ENCODE data around the gene CNOT1. TPM values are rescaled to one million over a fixed set of nuclear protein-coding genes. Genes with fewer than 3 reads are reported as not detected.

CNOT1 gene
- total RNA-seq, 4 donors from 2014 or later, result 122 to 257 (median 178) TPM

DNA sequence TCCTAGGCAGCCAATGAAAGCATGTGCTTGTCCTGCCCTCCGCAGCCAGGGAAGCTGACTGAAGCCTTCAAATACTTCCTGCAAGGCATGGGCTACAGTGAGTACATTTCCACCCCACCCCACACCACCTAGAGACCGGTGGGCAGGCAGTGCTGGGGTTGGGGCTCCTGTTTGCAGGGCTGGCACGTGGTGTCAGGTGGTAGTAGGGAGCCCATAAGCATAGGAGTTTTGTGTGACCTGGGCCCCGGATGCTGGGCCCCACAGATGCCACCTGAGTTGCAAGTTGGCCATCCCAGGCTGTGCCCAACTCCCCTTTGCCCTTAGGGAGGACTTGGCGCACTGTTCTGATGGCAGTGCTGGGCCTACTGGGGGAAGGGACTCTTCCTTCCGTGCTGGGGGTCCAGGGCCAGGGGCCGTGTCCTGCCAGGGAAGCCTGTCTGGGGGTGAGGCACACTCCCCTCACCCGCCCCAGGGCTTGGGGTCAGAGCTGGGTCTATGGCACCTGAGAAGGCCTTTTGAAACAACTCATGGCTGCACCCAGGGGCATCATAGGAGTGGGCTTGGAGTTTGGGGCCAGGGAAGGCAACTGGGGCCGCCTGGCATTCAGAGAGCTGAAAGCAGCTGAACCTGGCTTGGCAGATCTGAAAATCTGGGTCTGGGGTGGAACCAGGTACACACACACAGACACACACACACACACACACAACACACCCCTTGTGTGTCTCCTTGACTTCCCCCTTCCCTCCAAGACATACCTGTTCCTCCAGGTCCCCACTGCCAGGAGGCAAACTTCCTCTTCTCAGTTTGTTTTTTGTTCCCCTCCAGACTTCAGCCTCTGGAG is 120.2 kb downstream of the CNOT1 start:
- H3K27me3 ChIP-seq, result peaks cover 21% of the 10 kb centered on the region
- H3K36me3 ChIP-seq, result no peaks in the 10 kb centered on the region
- TF ChIP-seq POLR2AphosphoS5 (IDR thresholded peaks at IDR 0.05) (no peak), POLR2A (IDR thresholded peaks at IDR 0.05) (no peak), EP300 (IDR thresholded peaks at IDR 0.05; ENCODE audit: low read depth) (no peak)
- TF ChIP-seq, protein P1, sequence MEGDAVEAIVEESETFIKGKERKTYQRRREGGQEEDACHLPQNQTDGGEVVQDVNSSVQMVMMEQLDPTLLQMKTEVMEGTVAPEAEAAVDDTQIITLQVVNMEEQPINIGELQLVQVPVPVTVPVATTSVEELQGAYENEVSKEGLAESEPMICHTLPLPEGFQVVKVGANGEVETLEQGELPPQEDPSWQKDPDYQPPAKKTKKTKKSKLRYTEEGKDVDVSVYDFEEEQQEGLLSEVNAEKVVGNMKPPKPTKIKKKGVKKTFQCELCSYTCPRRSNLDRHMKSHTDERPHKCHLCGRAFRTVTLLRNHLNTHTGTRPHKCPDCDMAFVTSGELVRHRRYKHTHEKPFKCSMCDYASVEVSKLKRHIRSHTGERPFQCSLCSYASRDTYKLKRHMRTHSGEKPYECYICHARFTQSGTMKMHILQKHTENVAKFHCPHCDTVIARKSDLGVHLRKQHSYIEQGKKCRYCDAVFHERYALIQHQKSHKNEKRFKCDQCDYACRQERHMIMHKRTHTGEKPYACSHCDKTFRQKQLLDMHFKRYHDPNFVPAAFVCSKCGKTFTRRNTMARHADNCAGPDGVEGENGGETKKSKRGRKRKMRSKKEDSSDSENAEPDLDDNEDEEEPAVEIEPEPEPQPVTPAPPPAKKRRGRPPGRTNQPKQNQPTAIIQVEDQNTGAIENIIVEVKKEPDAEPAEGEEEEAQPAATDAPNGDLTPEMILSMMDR (IDR thresholded peaks at IDR 0.05), result no peak
- in situ Hi-C loops (cut with MboI; ENCODE audit: low pct_ligation_motif_present in 1 of 4, low pct_unique_long_range_greater_than_20kb in 1 of 4, low sequenced_read_pairs in 3 of 4), result no loop called here
- H3K9me3 ChIP-seq, result no peaks in the 10 kb centered on the region
- no peak overlapping the region for H3K4me3 ChIP-seq
- intact Hi-C loops (cut with DNase I; ENCODE audit: low total_unique reads), result no loop called here
- 93% methylated on average over 7 of the region's 9 CpGs; no CpG with 5 or more reads in 1 of the 2 donors for WGBS, 2 donors (ENCODE audit: low coverage in 1 of 2)
- H3K27ac ChIP-seq, result no peak overlapping the region
- peaks cover 0 to 5% (median 4%) of the 10 kb centered on the region in 4 donors for H3K4me1 ChIP-seq
- no peak for DNase-seq

DNA sequence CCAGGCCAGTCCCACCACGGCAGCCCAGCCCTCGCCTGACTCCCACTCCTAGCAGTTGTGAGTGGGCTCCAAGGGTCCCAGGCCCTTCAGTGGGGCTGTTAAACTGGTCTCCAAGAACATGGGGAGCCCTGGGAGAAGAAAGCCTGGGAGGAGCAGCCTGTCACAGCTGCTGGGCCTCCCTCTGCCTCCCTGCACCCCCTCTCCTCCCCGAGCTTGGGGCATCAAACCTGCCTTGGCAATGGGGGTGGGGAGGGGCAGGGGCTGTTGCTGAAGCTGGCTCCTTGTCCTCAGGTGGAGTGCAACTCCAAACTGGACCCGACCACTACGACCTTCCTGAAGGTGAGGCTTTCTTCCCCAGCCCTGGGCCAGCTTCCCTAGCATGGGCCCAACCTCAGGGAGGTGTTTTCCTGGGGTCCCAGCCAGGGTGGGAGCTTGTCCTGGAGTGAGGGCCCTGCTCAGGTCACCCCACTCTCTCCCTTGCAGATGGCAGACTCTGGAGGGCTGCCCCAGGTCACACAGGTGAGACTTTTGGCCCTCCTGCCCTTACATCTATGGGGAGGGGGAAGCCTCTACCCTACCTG is 120.9 kb downstream of the CNOT1 start:
- WGBS, 2 donors (ENCODE audit: low coverage in 1 of 2), result 63% methylated on average over 5 of the region's 5 CpGs; no CpG with 5 or more reads in 1 of the 2 donors
- Histone ChIP-seq H3K9me3 (no peaks in the 10 kb centered on the region), H3K4me1 (no peaks in the 10 kb centered on the region), H3K4me3 (no peak overlapping the region), H3K27me3 (peaks cover 27% of the 10 kb centered on the region), H3K27ac (no peak overlapping the region), H3K36me3 (no peaks in the 10 kb centered on the region)
- DNase-seq, result no peak
- in situ Hi-C loops (cut with MboI; ENCODE audit: low pct_ligation_motif_present in 1 of 4, low pct_unique_long_range_greater_than_20kb in 1 of 4, low sequenced_read_pairs in 3 of 4) (no loop called here), intact Hi-C loops (cut with DNase I; ENCODE audit: low total_unique reads) (no loop called here)
- TF ChIP-seq, protein P1 (IDR thresholded peaks at IDR 0.05), result no peak
- TF ChIP-seq POLR2A (IDR thresholded peaks at IDR 0.05) (no peak), POLR2AphosphoS5 (IDR thresholded peaks at IDR 0.05) (no peak), EP300 (IDR thresholded peaks at IDR 0.05; ENCODE audit: low read depth) (no peak)

- in situ Hi-C loops (cut with MboI; ENCODE audit: low pct_ligation_motif_present in 1 of 4, low pct_unique_long_range_greater_than_20kb in 1 of 4, low sequenced_read_pairs in 3 of 4), result no loop called here
- intact Hi-C loops (cut with DNase I; ENCODE audit: low total_unique reads), result no loop called here
These were observed 121.5 kb downstream of the CNOT1 start for GRCh38 chr16:58507963-58508670.

More at GRCh38 chr16:58507963-58508670, 121.5 kb downstream of the CNOT1 start:
- H3K9me3 ChIP-seq, result no peaks in the 10 kb centered on the region
- H3K4me3 ChIP-seq, result no peak overlapping the region
- H3K36me3 ChIP-seq, result no peaks in the 10 kb centered on the region
- no peak overlapping the region for H3K27ac ChIP-seq
- no peak for DNase-seq
- peaks cover 33% of the 10 kb centered on the region for H3K27me3 ChIP-seq
- 71% methylated on average over 14 of the region's 14 CpGs; no CpG with 5 or more reads in 1 of the 2 donors for WGBS, 2 donors (ENCODE audit: low coverage in 1 of 2)
- TF ChIP-seq, protein P1 (IDR thresholded peaks at IDR 0.05), result no peak
- TF ChIP-seq EP300 (IDR thresholded peaks at IDR 0.05; ENCODE audit: low read depth), result no peak
- TF ChIP-seq POLR2AphosphoS5 (IDR thresholded peaks at IDR 0.05), result no peak
- no peak for TF ChIP-seq POLR2A (IDR thresholded peaks at IDR 0.05)
- H3K4me1 ChIP-seq, result no peaks in the 10 kb centered on the region

All from transverse colon (tissue), 4 donors.